GM06990 (cell line): ENCODE results near the gene AUTS2.
A peak's percentile ranks its signal among the peaks of the same experiment; 100 is the strongest.

ENCODE experiments used
- DNase-seq: peaks from one replicate; pipeline ENCODE4 v3.0.0-alpha.2; 2011; ENCODE audit not compliant: insufficient read length; ENCODE audit errors: extremely low read depth
- H3K27me3 ChIP-seq: replicated peaks from 2 replicates; pipeline ENCODE4 v1.6.0; 2011; ENCODE audit warnings: low read length; ENCODE audit not compliant: control insufficient read depth, insufficient read depth
- H3K36me3 ChIP-seq: 2 replicates; pipeline ENCODE4 v1.5.1; 2011; ENCODE audit warnings: low read length; ENCODE audit not compliant: control insufficient read depth, insufficient read depth
- H3K4me3 ChIP-seq: replicated peaks from 2 replicates; pipeline ENCODE4 v1.5.1; 2011; ENCODE audit warnings: low read depth, mild to moderate bottlenecking, control low read depth, low read length
- CTCF ChIP-seq: IDR thresholded peaks from 2 replicates; pipeline ENCODE4 v1.5.1; 2011; ENCODE audit warnings: low read length, control low read depth, mild to moderate bottlenecking, inconsistent platforms; ENCODE audit not compliant: insufficient read depth, poor library complexity, severe bottlenecking

The AUTS2 gene

GRCh38 chr7:69765879-69766278, 167.6 kb downstream of the AUTS2 start:
- Histone ChIP-seq H3K36me3 (no peaks in the 10 kb centered on the region), H3K27me3 (no peaks in the 10 kb centered on the region), H3K4me3 (no peak overlapping the region; the same call in 1 of the 2 replicates)
- DNase-seq: peak; percentile 38
- no peak for TF ChIP-seq CTCF

- TF ChIP-seq CTCF: no peak
- Histone ChIP-seq H3K27me3 (no peaks in the 10 kb centered on the region), H3K36me3 (no peaks in the 10 kb centered on the region), H3K4me3 (no peak overlapping the region)
- DNase-seq: no peak
Measured at GRCh38 chr7:69768986-69769595, 170.8 kb downstream of the AUTS2 start.

- Histone ChIP-seq H3K27me3 (no peaks in the 10 kb centered on the region), H3K4me3 (no peak overlapping the region), H3K36me3 (no peaks in the 10 kb centered on the region)
- no peak for DNase-seq
- TF ChIP-seq CTCF: no peak
Measured at GRCh38 chr7:69769826-69770225, 171.6 kb downstream of the AUTS2 start.

- H3K4me3 ChIP-seq: no peak overlapping the region
- no peaks in the 10 kb centered on the region for H3K27me3 ChIP-seq
- TF ChIP-seq CTCF: no peak
- no peaks in the 10 kb centered on the region for H3K36me3 ChIP-seq
- DNase-seq: no peak
Measured at GRCh38 chr7:69770613-69771012, 172.3 kb downstream of the AUTS2 start.

- Histone ChIP-seq H3K4me3 (no peak overlapping the region), H3K27me3 (no peaks in the 10 kb centered on the region), H3K36me3 (no peaks in the 10 kb centered on the region)
- TF ChIP-seq CTCF: no peak
- no peak for DNase-seq
Measured at GRCh38 chr7:69772718-69773436, 174.6 kb downstream of the AUTS2 start.
